OCI-LY1 (cell line): Measurements from ENCODE around the gene SLF1.

ENCODE experiments used
- H2AFZ ChIP-seq: fragments of 200-600 bp; sonication (generic), shearing (Covaris generic); 2 replicates; pipeline ENCODE4 v1.6.0; 2014; ENCODE audit warnings: antibody characterized with exemption, mild to moderate bottlenecking, low read length
- H3F3A ChIP-seq: fragments of 200-600 bp; sonication (generic), shearing (Covaris generic); 2 replicates; pipeline ENCODE4 v1.6.0; 2014; ENCODE audit warnings: mild to moderate bottlenecking, antibody characterized with exemption, low read length, moderate library complexity; ENCODE audit not compliant: insufficient read depth
- H3K27ac ChIP-seq: fragments of 200-600 bp; sonication (generic); 2 replicates; pipeline ENCODE4 v1.5.1; 2014; ENCODE audit warnings: low read length, mixed run types, mild to moderate bottlenecking, low read depth; ENCODE audit not compliant: poor library complexity, severe bottlenecking
- H3K27me3 ChIP-seq: fragments of 200-600 bp; sonication (generic); 2 replicates; pipeline ENCODE4 v1.6.0; 2014; ENCODE audit warnings: antibody characterized with exemption, mild to moderate bottlenecking, low read length, moderate library complexity; ENCODE audit not compliant: insufficient read depth
- H3K36me3 ChIP-seq: fragments of 200-600 bp; sonication (generic); 2 replicates; pipeline ENCODE4 v1.6.1; 2014; ENCODE audit warnings: mild to moderate bottlenecking, antibody characterized with exemption, low read length, moderate library complexity, mixed read lengths; ENCODE audit not compliant: insufficient read depth
- H3K4me1 ChIP-seq: fragments of 200-600 bp; sonication (generic); 2 replicates; pipeline ENCODE4 v1.5.1; 2014; ENCODE audit warnings: mild to moderate bottlenecking, low read length, moderate library complexity; ENCODE audit not compliant: insufficient read depth, severe bottlenecking
- H3K4me2 ChIP-seq: fragments of 200-600 bp; sonication (generic), shearing (Covaris generic); 2 replicates; pipeline ENCODE4 v1.6.1; 2014; ENCODE audit warnings: low read length
- H3K4me3 ChIP-seq: fragments of 200-600 bp; sonication (generic); 2 replicates; pipeline ENCODE4 v1.5.1; 2014; ENCODE audit warnings: low read length, low read depth, mild to moderate bottlenecking, mixed read lengths; ENCODE audit not compliant: poor library complexity, severe bottlenecking
- H3K79me2 ChIP-seq: fragments of 200-600 bp; shearing (Covaris generic); 2 replicates; pipeline ENCODE4 v1.6.1; 2016; ENCODE audit warnings: mixed run types, low read length, mixed read lengths; ENCODE audit not compliant: insufficient read depth
- H3K9ac ChIP-seq: fragments of 200-600 bp; sonication (generic), shearing (Covaris generic); 2 replicates; pipeline ENCODE4 v1.6.1; 2014; ENCODE audit warnings: mild to moderate bottlenecking, low read length, mixed read lengths
- H3K9me2 ChIP-seq: fragments of 200-600 bp; sonication (generic), shearing (Covaris generic); 2 replicates; pipeline ENCODE4 v1.6.1; 2014; ENCODE audit warnings: low read depth, mild to moderate bottlenecking, low read length, mixed read lengths
- H3K9me3 ChIP-seq: fragments of 200-600 bp; shearing (Covaris generic); 2 replicates; pipeline ENCODE4 v1.6.1; 2014; ENCODE audit warnings: low read length, mixed read lengths
- H4K20me1 ChIP-seq: fragments of 200-600 bp; sonication (generic), shearing (Covaris generic); 2 replicates; pipeline ENCODE4 v1.6.0; 2016; ENCODE audit warnings: mild to moderate bottlenecking, low read length; ENCODE audit not compliant: insufficient read depth
- EZH2 ChIP-seq: fragments of 200-600 bp; sonication (generic), shearing (Covaris generic); IDR thresholded peaks from 2 replicates; pipeline ENCODE4 v1.8.0; 2017; ENCODE audit warnings: borderline replicate concordance, mixed run types, mild to moderate bottlenecking, antibody characterized with exemption, low read length, moderate library complexity, mixed read lengths
- TF ChIP-seq, protein P1 (sequence below): fragments of 200-600 bp; sonication (generic), shearing (Covaris generic); IDR thresholded peaks from 2 replicates; pipeline ENCODE4 v1.5.1; 2017; ENCODE audit warnings: mild to moderate bottlenecking, antibody characterized with exemption, low read length, moderate library complexity, mixed read lengths

SLF1 gene

DNA sequence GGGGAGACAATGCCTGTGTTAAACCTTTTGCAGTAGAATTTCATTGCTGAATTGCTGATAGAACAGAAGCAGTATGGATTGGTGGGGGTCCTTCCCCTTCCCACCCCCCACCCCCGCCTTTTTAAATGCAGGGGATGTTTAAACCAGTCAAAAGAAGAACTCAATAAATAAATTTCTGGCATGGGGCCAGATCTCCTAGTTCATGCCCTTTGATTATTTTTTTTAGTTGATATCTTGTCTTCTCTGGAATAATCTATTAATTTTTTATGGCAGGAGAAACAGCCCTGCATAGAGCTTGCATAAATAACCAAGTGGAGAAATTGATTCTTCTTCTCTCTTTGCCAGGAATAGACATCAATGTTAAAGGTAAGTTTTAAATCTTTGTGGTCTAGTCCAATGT is 72.8 kb downstream of the SLF1 start:
- H3K9me3 ChIP-seq = no peaks in the 10 kb centered on the region
- H2AFZ ChIP-seq = no peak overlapping the region
- H3K36me3 ChIP-seq = peaks cover 42% of the 10 kb centered on the region
- no peaks in the 10 kb centered on the region for H4K20me1 ChIP-seq
- no peak overlapping the region for H3K4me2 ChIP-seq
- H3K4me3 ChIP-seq = no peak overlapping the region
- no peak overlapping the region for H3K9ac ChIP-seq
- no peak overlapping the region for H3K27ac ChIP-seq
- no peaks in the 10 kb centered on the region for H3K27me3 ChIP-seq
- TF ChIP-seq EZH2 = no peak
- TF ChIP-seq, protein P1, sequence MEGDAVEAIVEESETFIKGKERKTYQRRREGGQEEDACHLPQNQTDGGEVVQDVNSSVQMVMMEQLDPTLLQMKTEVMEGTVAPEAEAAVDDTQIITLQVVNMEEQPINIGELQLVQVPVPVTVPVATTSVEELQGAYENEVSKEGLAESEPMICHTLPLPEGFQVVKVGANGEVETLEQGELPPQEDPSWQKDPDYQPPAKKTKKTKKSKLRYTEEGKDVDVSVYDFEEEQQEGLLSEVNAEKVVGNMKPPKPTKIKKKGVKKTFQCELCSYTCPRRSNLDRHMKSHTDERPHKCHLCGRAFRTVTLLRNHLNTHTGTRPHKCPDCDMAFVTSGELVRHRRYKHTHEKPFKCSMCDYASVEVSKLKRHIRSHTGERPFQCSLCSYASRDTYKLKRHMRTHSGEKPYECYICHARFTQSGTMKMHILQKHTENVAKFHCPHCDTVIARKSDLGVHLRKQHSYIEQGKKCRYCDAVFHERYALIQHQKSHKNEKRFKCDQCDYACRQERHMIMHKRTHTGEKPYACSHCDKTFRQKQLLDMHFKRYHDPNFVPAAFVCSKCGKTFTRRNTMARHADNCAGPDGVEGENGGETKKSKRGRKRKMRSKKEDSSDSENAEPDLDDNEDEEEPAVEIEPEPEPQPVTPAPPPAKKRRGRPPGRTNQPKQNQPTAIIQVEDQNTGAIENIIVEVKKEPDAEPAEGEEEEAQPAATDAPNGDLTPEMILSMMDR = no peak
- H3F3A ChIP-seq = no peaks in the 10 kb centered on the region
- no peaks in the 10 kb centered on the region for H3K9me2 ChIP-seq
- peaks cover 11% of the 10 kb centered on the region for H3K4me1 ChIP-seq
- H3K79me2 ChIP-seq = no peaks in the 10 kb centered on the region

DNA sequence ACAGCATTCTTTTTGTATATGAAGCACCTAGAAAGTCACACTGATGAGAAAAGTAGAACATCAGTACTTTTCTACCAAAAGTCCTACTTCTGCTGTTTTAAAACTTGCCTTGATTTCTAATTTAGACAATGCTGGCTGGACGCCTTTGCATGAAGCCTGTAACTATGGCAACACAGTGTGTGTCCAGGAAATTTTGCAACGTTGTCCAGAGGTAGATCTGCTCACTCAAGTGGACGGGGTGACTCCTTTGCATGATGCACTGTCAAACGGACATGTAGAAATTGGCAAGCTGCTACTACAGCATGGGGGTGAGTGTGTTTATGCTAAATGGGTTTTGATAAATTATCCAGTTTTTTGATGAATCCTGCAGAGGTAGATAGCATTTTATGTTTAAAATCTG is 73.5 kb downstream of the SLF1 start:
- no peak overlapping the region for H3K27ac ChIP-seq
- no peaks in the 10 kb centered on the region for H3K9me3 ChIP-seq
- no peaks in the 10 kb centered on the region for H3K27me3 ChIP-seq
- no peak overlapping the region for H3K9ac ChIP-seq
- H4K20me1 ChIP-seq = no peaks in the 10 kb centered on the region
- no peak overlapping the region for H3K4me2 ChIP-seq
- H2AFZ ChIP-seq = no peak overlapping the region
- no peak overlapping the region for H3K4me3 ChIP-seq
- H3F3A ChIP-seq = no peaks in the 10 kb centered on the region
- TF ChIP-seq EZH2 = no peak
- TF ChIP-seq, protein P1 = no peak
- peaks cover 11% of the 10 kb centered on the region for H3K4me1 ChIP-seq
- H3K36me3 ChIP-seq = peaks cover 43% of the 10 kb centered on the region
- no peaks in the 10 kb centered on the region for H3K9me2 ChIP-seq
- no peaks in the 10 kb centered on the region for H3K79me2 ChIP-seq

DNA sequence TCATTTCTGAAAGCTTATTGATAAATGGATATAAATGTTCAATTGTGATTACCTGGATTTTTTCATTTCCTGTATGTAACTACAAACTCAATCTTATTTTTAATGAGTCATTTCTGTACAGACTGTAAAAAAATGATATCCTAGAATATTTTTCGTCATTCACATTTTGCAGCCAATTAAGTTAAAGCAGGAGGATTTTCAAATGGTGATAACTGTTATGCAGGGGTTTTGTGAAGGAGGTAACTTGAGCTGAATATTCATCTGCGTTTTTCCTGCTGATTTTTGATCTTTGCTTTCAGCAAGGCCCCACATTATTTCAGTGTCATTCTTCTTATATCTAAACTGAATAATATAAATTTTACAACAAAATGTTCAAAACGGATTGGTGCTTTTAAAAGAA is 74.1 kb downstream of the SLF1 start:
- peaks cover 38% of the 10 kb centered on the region; the same call in 1 of the 2 replicates for H3K36me3 ChIP-seq
- no peaks in the 10 kb centered on the region for H3K9me3 ChIP-seq
- no peak overlapping the region for H2AFZ ChIP-seq
- no peaks in the 10 kb centered on the region for H3K79me2 ChIP-seq
- no peaks in the 10 kb centered on the region for H3F3A ChIP-seq
- H3K4me3 ChIP-seq = no peak overlapping the region
- peaks cover 11% of the 10 kb centered on the region for H3K4me1 ChIP-seq
- H3K9ac ChIP-seq = no peak overlapping the region
- TF ChIP-seq EZH2 = no peak
- TF ChIP-seq, protein P1 = no peak
- no peaks in the 10 kb centered on the region for H4K20me1 ChIP-seq
- no peaks in the 10 kb centered on the region for H3K9me2 ChIP-seq
- H3K27ac ChIP-seq = no peak overlapping the region
- H3K4me2 ChIP-seq = no peak overlapping the region
- no peaks in the 10 kb centered on the region for H3K27me3 ChIP-seq
